ENCODE measurements around the gene CTNNBL1.

The CTNNBL1 gene

DNA sequence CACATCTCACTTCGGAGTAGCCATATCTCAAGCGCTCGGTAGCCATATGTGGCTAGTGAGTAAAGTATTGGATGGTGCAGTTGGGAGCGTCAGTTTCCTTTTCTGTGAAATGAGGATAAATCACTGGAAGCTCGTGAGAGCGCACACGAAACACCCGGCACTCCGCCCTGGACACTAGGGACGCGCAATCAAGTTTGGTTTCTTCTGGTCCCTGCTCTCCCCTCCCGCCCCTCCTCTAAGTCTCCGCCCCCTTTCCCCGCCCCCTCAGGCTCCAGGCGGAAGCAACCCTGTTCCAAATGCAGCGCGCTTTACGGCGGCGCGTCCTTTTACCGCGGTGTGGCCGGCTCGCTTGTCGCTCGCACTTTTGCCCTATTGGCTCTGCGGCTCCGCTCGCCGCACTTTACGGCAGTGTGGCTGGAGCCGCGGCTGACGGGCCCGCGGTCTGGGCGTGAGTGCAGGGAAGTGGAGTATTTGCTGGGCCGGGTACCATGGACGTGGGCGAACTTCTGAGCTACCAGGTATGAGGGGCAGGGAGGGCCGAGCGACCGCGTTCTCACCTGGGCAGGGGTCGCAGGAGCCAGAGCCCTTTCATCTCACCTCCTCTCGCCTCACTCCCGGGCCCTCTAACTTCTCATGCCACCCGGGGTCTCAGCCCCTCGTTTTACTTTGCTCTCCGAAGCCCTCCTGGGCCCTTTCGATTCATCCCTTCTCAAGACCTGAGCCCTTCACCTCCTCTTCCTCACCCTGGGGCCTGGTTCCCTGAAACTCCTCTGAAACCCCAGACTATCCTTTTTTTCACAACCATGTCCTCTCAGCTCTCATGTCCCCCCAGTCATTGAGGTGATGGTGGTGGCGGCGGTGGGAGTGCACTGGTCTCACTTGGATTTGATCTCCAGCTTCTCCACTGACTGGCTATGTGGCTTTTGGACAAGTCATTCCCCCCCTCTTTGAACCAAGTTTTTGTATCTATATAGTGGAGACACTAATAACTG is at the start of gene CTNNBL1:
CTNNBL1 (plus strand) TSS at position 396 of the 992 bp plus-strand sequence; CDS start at position 489, 93 bp downstream.
- TF ChIP-seq, protein P1, sequence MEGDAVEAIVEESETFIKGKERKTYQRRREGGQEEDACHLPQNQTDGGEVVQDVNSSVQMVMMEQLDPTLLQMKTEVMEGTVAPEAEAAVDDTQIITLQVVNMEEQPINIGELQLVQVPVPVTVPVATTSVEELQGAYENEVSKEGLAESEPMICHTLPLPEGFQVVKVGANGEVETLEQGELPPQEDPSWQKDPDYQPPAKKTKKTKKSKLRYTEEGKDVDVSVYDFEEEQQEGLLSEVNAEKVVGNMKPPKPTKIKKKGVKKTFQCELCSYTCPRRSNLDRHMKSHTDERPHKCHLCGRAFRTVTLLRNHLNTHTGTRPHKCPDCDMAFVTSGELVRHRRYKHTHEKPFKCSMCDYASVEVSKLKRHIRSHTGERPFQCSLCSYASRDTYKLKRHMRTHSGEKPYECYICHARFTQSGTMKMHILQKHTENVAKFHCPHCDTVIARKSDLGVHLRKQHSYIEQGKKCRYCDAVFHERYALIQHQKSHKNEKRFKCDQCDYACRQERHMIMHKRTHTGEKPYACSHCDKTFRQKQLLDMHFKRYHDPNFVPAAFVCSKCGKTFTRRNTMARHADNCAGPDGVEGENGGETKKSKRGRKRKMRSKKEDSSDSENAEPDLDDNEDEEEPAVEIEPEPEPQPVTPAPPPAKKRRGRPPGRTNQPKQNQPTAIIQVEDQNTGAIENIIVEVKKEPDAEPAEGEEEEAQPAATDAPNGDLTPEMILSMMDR (IDR thresholded peaks at IDR 0.05; ENCODE audit: low read length, missing control alignments) = no peak
- peak within 1 kb of the TSS; percentile 96 for H3K4me3 ChIP-seq (replicated peaks; ENCODE audit: low read depth, low read length)
- peak; percentile 98 for DNase-seq (ENCODE audit: low read depth)

DNA sequence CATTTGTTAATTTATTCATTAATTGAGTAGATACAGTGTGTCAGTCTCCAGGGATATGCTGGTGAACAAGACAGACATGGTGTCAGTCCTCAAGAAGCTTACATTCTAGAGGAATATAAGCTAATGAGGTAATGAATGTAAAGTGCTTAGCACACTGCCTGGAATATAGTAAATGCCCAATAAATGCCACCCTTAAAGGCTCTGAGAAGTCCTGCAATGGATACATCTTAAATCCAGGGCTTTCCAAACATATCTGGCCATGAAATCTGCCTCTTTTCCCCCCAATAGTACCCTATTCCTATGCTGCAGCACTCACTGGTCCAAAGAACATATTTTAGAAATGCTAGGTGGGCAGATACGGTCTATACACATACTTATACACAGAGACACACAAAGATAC is 49.2 kb upstream of the CTNNBL1 start:
- H3K4me3 ChIP-seq (replicated peaks; ENCODE audit: low read depth, low read length) = no peak overlapping the region
- TF ChIP-seq, protein P1 (IDR thresholded peaks at IDR 0.05; ENCODE audit: low read length, missing control alignments) = no peak
- no peak for DNase-seq (ENCODE audit: low read depth)

GRCh38 chr20:37647946-37648345 is 45.9 kb upstream of the CTNNBL1 start:
- DNase-seq (ENCODE audit: low read depth) = no peak
- H3K4me3 ChIP-seq (replicated peaks; ENCODE audit: low read depth, low read length) = no peak overlapping the region
- TF ChIP-seq, protein P1 (IDR thresholded peaks at IDR 0.05; ENCODE audit: low read length, missing control alignments) = no peak

GRCh38 chr20:37649017-37649416 is 44.8 kb upstream of the CTNNBL1 start:
- DNase-seq (ENCODE audit: low read depth) = peak; percentile 11
- TF ChIP-seq, protein P1 (IDR thresholded peaks at IDR 0.05; ENCODE audit: low read length, missing control alignments) = no peak
- H3K4me3 ChIP-seq (replicated peaks; ENCODE audit: low read depth, low read length) = no peak overlapping the region

DNA sequence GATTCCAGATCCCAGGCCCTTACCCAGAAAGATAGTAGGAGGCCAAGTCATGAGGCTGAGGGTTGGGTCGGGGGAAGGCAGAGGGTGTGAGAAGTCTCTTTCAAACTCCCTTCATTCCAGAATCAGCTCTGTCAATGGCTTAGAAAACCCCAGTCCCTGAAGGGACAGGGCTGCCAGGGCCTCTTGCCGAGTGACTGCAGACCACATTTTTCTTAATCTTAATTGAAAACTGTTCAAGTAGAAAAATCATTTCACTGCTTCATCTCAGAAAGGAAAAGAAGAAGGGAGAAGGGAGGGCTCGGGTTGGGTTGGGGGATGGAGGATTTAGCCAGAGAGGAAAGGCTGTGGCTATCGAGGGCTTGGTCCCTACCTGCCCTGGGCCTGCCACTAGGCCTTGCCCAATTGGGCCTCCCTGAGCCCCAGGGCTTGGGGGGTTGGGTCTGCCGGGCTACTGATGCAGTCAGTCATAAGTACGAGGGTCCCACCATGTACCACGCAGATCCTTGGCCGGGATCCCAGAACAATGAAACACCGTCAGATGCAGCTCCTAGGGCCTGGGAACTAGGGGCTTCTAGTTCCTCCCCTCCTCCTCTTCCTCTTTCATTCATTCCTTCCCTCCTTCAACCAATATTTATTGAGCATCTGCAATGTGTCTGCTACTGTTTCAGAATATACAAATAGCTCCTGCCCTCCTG is 44.0 kb upstream of the CTNNBL1 start:
- TF ChIP-seq, protein P1 (IDR thresholded peaks at IDR 0.05; ENCODE audit: low read length, missing control alignments) = no peak
- DNase-seq (ENCODE audit: low read depth) = no peak
- H3K4me3 ChIP-seq (replicated peaks; ENCODE audit: low read depth, low read length) = no peak overlapping the region

GRCh38 chr20:37650661-37651060 is 43.2 kb upstream of the CTNNBL1 start:
- no peak for DNase-seq (ENCODE audit: low read depth)
- TF ChIP-seq, protein P1 (IDR thresholded peaks at IDR 0.05; ENCODE audit: low read length, missing control alignments) = no peak
- H3K4me3 ChIP-seq (replicated peaks; ENCODE audit: low read depth, low read length) = no peak overlapping the region
